B cell (primary cell): Measurements from ENCODE around the gene LRRC43. TPM values are rescaled to one million over a fixed set of nuclear protein-coding genes. Genes with fewer than 3 reads are reported as not detected.

Experiments
- ATAC-seq: fragments of 200-7000 bp; cut with Tn5 transposase; one replicate; pipeline ENCODE4 v1.10.0; 2021; ENCODE audit warnings: low read depth, mild to moderate bottlenecking, moderate number of reproducible peaks, moderate library complexity
- CTCF ChIA-PET: fragments of 350-600 bp; sonication (Branson Sonifier 250); formaldehyde crosslinking; loops from one replicate; lab custom pipeline; 2021; ENCODE audit warnings: antibody characterized with exemption, inconsistent platforms; lab: Charles Lee
- POLR2A ChIA-PET: fragments of 350-600 bp; sonication (Branson Sonifier 250); formaldehyde crosslinking; loops from one replicate; lab custom pipeline; 2021; ENCODE audit warnings: antibody characterized with exemption; lab: Charles Lee
- DNase-seq: peaks from one replicate; pipeline ENCODE4 v3.0.0; 2013
- H2AFZ ChIP-seq: 2 replicates; pipeline ENCODE4 v1.6.1; 2012; ENCODE audit warnings: mild to moderate bottlenecking, low read depth, low read length; ENCODE audit not compliant: insufficient read depth, poor library complexity, severe bottlenecking
- H3K27ac ChIP-seq, 2 donors: 1 replicate in 1 of 2; 2 replicates in 1 of 2; pipeline ENCODE4 v1.5.1; 2012 to 2013; ENCODE audit warnings: low read length in 2 of 2, mild to moderate bottlenecking in 2 of 2, moderate library complexity in 1 of 2
- H3K27me3 ChIP-seq, 4 experiments: fragments of 200-600 bp in 1 of 4; sonication (generic) in 1 of 4; replicated peaks in 1 of 4; 1 replicate in 2 of 4; 2 replicates in 2 of 4; pipeline versions ENCODE4 v1.6.1 to v1.7.0; 2013 to 2016; ENCODE audit warnings: low read length in 3 of 4, mild to moderate bottlenecking in 2 of 4, mixed read lengths in 1 of 4, moderate library complexity in 1 of 4; ENCODE audit not compliant: insufficient read depth in 4 of 4, control insufficient read depth in 3 of 4; ENCODE audit errors: control extremely low read depth in 1 of 4
- H3K36me3 ChIP-seq, 2 experiments: replicated peaks in 1 of 2; 1 replicate in 1 of 2; 2 replicates in 1 of 2; pipeline versions ENCODE4 v1.6.1 to v1.7.1; 2013; ENCODE audit warnings: low read length in 1 of 2; ENCODE audit not compliant: insufficient read depth in 2 of 2, control insufficient read depth in 1 of 2; ENCODE audit errors: control extremely low read depth in 1 of 2, extremely low read depth in 1 of 2
- H3K4me1 ChIP-seq, 2 donors: fragments of 200-600 bp in 1 of 2; sonication (generic) in 1 of 2; 1 replicate in 1 of 2; 2 replicates in 1 of 2; pipeline versions ENCODE4 v1.5.1 to v1.6.1; 2013 to 2017; ENCODE audit warnings: low read length in 2 of 2; ENCODE audit not compliant: control insufficient read depth in 2 of 2, insufficient read depth in 2 of 2
- H3K4me2 ChIP-seq: replicated peaks from 2 replicates; pipeline ENCODE3; 2012; ENCODE audit warnings: mild to moderate bottlenecking, low read depth, low read length; ENCODE audit not compliant: poor library complexity, severe bottlenecking
- H3K4me3 ChIP-seq, 5 experiments: fragments of 200-600 bp in 1 of 5; sonication (generic) in 1 of 5; 1 replicate in 3 of 5; 2 replicates in 2 of 5; pipeline versions ENCODE4 v1.5.1 to v1.7.0; 2011 to 2016; ENCODE audit warnings: low read length in 4 of 5, mild to moderate bottlenecking in 4 of 5, low read depth in 2 of 5, control low read depth in 1 of 5, moderate library complexity in 1 of 5; ENCODE audit not compliant: insufficient read depth in 1 of 5; ENCODE audit errors: control extremely low read depth in 1 of 5, extremely low read depth in 1 of 5
- H3K79me2 ChIP-seq: fragments of 200-600 bp; sonication (generic); one replicate; pipeline ENCODE4 v1.6.0; 2016; ENCODE audit warnings: low read length; ENCODE audit not compliant: control insufficient read depth, insufficient read depth
- H3K9ac ChIP-seq: fragments of 200-600 bp; sonication (generic); 2 replicates; pipeline ENCODE4 v1.6.1; 2017; ENCODE audit warnings: mild to moderate bottlenecking, low read length, moderate library complexity
- H3K9me3 ChIP-seq, 3 donors: one replicate each; pipeline versions ENCODE4 v1.6.1 to v1.7.1; 2013; ENCODE audit warnings: low read length in 2 of 3; ENCODE audit not compliant: control insufficient read depth in 2 of 3, insufficient read depth in 1 of 3; ENCODE audit errors: control extremely low read depth in 1 of 3
- H4K20me1 ChIP-seq: 2 replicates; pipeline ENCODE4 v1.6.0; 2012; ENCODE audit warnings: mild to moderate bottlenecking, low read length; ENCODE audit not compliant: insufficient read depth, control insufficient read depth, poor library complexity, severe bottlenecking
- H3K27ac Mint-ChIP-seq: one replicate; pipeline ENCODE4 v1.8.0; 2021; ENCODE audit warnings: mixed read lengths
- H3K27me3 Mint-ChIP-seq: one replicate; pipeline ENCODE4 v1.8.0; 2021; ENCODE audit warnings: mixed read lengths
- H3K4me1 Mint-ChIP-seq: one replicate; pipeline ENCODE4 v1.8.0; 2021; ENCODE audit warnings: mixed read lengths
- H3K4me3 Mint-ChIP-seq: one replicate; pipeline ENCODE4 v1.8.0; 2021; ENCODE audit warnings: mixed read lengths
- H3K9me3 Mint-ChIP-seq: one replicate; pipeline ENCODE4 v1.8.0; 2022; ENCODE audit warnings: mixed read lengths; ENCODE audit not compliant: insufficient read depth
- EZH2 ChIP-seq: IDR thresholded peaks from 2 replicates; pipeline ENCODE4 v1.6.1; 2012; ENCODE audit warnings: borderline replicate concordance, low read depth, mild to moderate bottlenecking, moderate library complexity, low read length; ENCODE audit not compliant: insufficient read depth, poor library complexity, severe bottlenecking
- WGBS: methylation state at CpG from one replicate; pipeline ENCODE4 v1.1.5; 2013; ENCODE audit warnings: missing lambda C conversion rate; ENCODE audit not compliant: insufficient coverage; 5-methylcytosine and 5-hydroxymethylcytosine counted together
- intact Hi-C: fragments of 100-400 bp; cut with micrococcal nuclease; formaldehyde crosslinking; loops from one replicate; pipeline ENCODE4 v1.10.0; 2022
- polyA plus RNA-seq: library from polyadenylated mRNA; depleted of rRNA; stranded (reverse); fragments of >200 nt; gene quantifications from 2 replicates; pipeline ENCODE4 v1.2.3, GENCODE V29; 2012
- total RNA-seq, 2 donors: library from RNA; stranded (reverse); fragments of 120-200 nt in 1 of 2; gene quantifications; 1 replicate in 1 of 2; 2 replicates in 1 of 2; pipeline versions ENCODE4 v1.2.3 to v1.2.4, GENCODE V29; 2013 to 2022
- TF ChIP-seq, protein P1 (sequence below): fragments of 200-600 bp; IDR thresholded peaks from one replicate; pipeline ENCODE4 v1.8.0; 2022; ENCODE audit warnings: antibody characterized with exemption, mild to moderate bottlenecking

Gene LRRC43
- total and polyA plus RNA-seq, 2 donors (not counting 1 experiment from before 2014, with no cell fraction given), result not detected

DNA sequence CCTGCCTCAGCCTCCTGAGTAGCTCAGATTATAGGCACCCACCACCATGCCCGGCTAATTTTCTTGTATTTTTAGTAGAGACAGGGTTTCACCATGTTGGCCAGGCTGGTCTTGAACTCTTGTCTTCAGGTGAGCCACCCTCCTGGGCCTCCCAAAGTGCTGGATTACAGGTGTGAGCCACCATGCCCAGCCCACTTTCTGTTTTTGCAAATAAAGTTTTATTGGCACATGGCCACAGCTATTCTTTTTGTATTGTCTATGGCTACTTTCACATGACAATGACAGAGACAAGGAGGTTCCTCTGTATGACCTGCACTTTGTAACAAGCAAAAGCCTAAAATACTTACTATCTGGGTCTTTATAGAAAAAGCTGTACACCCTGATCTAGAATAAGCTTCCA, 62.6 kb downstream of the LRRC43 start:
- no peaks in the 10 kb centered on the region for H3K4me1 ChIP-seq
- no peaks in the 10 kb centered on the region for H3K4me1 Mint-ChIP-seq
- CTCF ChIA-PET, result no interaction called here
- no peaks in the 10 kb centered on the region for H3K9me3 Mint-ChIP-seq
- H3K4me3 Mint-ChIP-seq, result no peak overlapping the region
- no peak overlapping the region for H3K4me3 ChIP-seq
- no peaks in the 10 kb centered on the region for H3K27me3 Mint-ChIP-seq
- H3K9me3 ChIP-seq, result no peaks in the 10 kb centered on the region
- H2AFZ ChIP-seq, result no peak overlapping the region
- peaks cover 2 to 42% of the 10 kb centered on the region in 2 experiments for H3K36me3 ChIP-seq
- H3K27ac Mint-ChIP-seq, result no peak overlapping the region
- no peak for DNase-seq
- H3K27me3 ChIP-seq, result no peaks in the 10 kb centered on the region
- peaks cover 3% of the 10 kb centered on the region for H3K79me2 ChIP-seq
- no peak overlapping the region for H3K4me2 ChIP-seq
- TF ChIP-seq, protein P1, sequence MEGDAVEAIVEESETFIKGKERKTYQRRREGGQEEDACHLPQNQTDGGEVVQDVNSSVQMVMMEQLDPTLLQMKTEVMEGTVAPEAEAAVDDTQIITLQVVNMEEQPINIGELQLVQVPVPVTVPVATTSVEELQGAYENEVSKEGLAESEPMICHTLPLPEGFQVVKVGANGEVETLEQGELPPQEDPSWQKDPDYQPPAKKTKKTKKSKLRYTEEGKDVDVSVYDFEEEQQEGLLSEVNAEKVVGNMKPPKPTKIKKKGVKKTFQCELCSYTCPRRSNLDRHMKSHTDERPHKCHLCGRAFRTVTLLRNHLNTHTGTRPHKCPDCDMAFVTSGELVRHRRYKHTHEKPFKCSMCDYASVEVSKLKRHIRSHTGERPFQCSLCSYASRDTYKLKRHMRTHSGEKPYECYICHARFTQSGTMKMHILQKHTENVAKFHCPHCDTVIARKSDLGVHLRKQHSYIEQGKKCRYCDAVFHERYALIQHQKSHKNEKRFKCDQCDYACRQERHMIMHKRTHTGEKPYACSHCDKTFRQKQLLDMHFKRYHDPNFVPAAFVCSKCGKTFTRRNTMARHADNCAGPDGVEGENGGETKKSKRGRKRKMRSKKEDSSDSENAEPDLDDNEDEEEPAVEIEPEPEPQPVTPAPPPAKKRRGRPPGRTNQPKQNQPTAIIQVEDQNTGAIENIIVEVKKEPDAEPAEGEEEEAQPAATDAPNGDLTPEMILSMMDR, result no peak
- TF ChIP-seq EZH2, result no peak
- 100% methylated on average over 1 of the region's 1 CpG for WGBS
- POLR2A ChIA-PET, result no interaction called here
- H3K27ac ChIP-seq, result no peak overlapping the region
- no peak overlapping the region for H3K9ac ChIP-seq
- H4K20me1 ChIP-seq, result no peaks in the 10 kb centered on the region
- ATAC-seq, result no peak
- intact Hi-C loops, result no loop called here

DNA sequence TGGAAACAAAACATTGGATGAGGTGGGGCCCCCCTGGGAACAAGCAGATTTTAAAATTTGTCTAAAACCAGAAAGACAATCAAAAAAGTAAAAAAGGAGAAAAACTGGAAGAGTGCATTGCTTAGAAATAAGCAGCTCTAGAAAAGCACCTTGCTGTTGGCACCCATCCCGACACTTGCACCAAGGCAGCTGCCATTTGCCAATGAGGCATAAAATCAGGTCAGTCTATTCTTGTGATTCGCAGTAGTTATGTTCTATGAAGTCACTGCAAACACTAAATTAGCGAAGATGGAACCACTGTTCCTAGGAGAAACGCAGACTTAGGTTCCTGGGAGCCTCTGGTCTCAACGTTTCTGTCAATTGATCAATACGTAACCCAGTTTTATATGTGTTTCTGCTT, 67.1 kb downstream of the LRRC43 start:
- Histone ChIP-seq H3K36me3 (peaks cover 2 to 38% of the 10 kb centered on the region in 2 experiments), H3K9me3 (no peaks in the 10 kb centered on the region), H3K9ac (no peak overlapping the region), H3K79me2 (peaks cover 33% of the 10 kb centered on the region), H4K20me1 (peaks cover 26% of the 10 kb centered on the region), H3K27ac (no peak overlapping the region), H3K4me3 (no peak overlapping the region), H3K4me1 (no peaks in the 10 kb centered on the region), H3K4me2 (no peak overlapping the region), H3K27me3 (no peaks in the 10 kb centered on the region), H2AFZ (no peak overlapping the region)
- intact Hi-C loops, result no loop called here
- no peaks in the 10 kb centered on the region for H3K4me1 Mint-ChIP-seq
- WGBS, result 100% methylated on average over 3 of the region's 6 CpGs
- POLR2A ChIA-PET, result no interaction called here
- H3K4me3 Mint-ChIP-seq, result no peak overlapping the region
- DNase-seq (no peak), ATAC-seq (no peak)
- no peaks in the 10 kb centered on the region for H3K27me3 Mint-ChIP-seq
- CTCF ChIA-PET, result no interaction called here
- no peak overlapping the region for H3K27ac Mint-ChIP-seq
- no peaks in the 10 kb centered on the region for H3K9me3 Mint-ChIP-seq
- no peak for TF ChIP-seq EZH2
- TF ChIP-seq, protein P1, result no peak
